Left ventricle myocardium inferior (tissue), 1 donor: ENCODE data around the gene TSHZ2. TPM values are rescaled to one million over a fixed set of nuclear protein-coding genes. Genes with fewer than 3 reads are reported as not detected.

Experiments used
- DNase-seq: peaks from one replicate; pipeline ENCODE4 v3.0.0-alpha.2; 2020
- H3K27ac ChIP-seq: fragments of 200-600 bp; replicated peaks from 2 replicates; pipeline ENCODE4 v1.8.0; 2021
- H3K27me3 ChIP-seq: fragments of 200-600 bp; 2 replicates; pipeline ENCODE4 v1.8.0; 2021; ENCODE audit warnings: low read depth
- H3K36me3 ChIP-seq: fragments of 200-600 bp; 2 replicates; pipeline ENCODE4 v1.8.0; 2021
- H3K4me1 ChIP-seq: fragments of 200-600 bp; 2 replicates; pipeline ENCODE4 v1.8.0; 2021
- H3K4me3 ChIP-seq: fragments of 200-600 bp; 2 replicates; pipeline ENCODE4 v1.8.0; 2021; ENCODE audit warnings: mild to moderate bottlenecking, moderate library complexity
- H3K9me3 ChIP-seq: fragments of 200-600 bp; replicated peaks from 2 replicates; pipeline ENCODE4 v1.8.0; 2021
- intact Hi-C: fragments of 100-400 bp; cut with micrococcal nuclease; formaldehyde crosslinking; loops from one replicate; pipeline ENCODE4 v1.11.0; 2022
- total RNA-seq: library from RNA; stranded (reverse); fragmentation: NEBNext Ultra II Directional; extraction: Animal tissue kit (Norgen Biotek cat#: 25700); gene quantifications from one replicate; pipeline ENCODE4 v1.2.1, GENCODE V29; 2021
- TF ChIP-seq, protein P1 (sequence below): fragments of 200-600 bp; IDR thresholded peaks from 2 replicates; pipeline ENCODE4 v1.8.0; 2021; ENCODE audit warnings: antibody characterized with exemption, mild to moderate bottlenecking, borderline replicate concordance
- donor health status: DM: no; HTN: yes; CAD: no; lungs with severe emphysema.

Gene TSHZ2
- total RNA-seq, 1 donor from 2014 or later: 3.1 TPM

GRCh38 chr20:53493311-53493857 is 521.2 kb downstream of the TSHZ2 start:
- Histone ChIP-seq H3K36me3 (no peaks in the 10 kb centered on the region), H3K4me3 (no peak overlapping the region), H3K4me1 (peaks cover 3% of the 10 kb centered on the region), H3K27me3 (no peaks in the 10 kb centered on the region), H3K27ac (no peak overlapping the region), H3K9me3 (peaks cover 6% of the 10 kb centered on the region)
- intact Hi-C loops: no loop called here
- TF ChIP-seq, protein P1, sequence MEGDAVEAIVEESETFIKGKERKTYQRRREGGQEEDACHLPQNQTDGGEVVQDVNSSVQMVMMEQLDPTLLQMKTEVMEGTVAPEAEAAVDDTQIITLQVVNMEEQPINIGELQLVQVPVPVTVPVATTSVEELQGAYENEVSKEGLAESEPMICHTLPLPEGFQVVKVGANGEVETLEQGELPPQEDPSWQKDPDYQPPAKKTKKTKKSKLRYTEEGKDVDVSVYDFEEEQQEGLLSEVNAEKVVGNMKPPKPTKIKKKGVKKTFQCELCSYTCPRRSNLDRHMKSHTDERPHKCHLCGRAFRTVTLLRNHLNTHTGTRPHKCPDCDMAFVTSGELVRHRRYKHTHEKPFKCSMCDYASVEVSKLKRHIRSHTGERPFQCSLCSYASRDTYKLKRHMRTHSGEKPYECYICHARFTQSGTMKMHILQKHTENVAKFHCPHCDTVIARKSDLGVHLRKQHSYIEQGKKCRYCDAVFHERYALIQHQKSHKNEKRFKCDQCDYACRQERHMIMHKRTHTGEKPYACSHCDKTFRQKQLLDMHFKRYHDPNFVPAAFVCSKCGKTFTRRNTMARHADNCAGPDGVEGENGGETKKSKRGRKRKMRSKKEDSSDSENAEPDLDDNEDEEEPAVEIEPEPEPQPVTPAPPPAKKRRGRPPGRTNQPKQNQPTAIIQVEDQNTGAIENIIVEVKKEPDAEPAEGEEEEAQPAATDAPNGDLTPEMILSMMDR: peak; percentile 45
- DNase-seq: no peak

- intact Hi-C loops: no loop called here
- TF ChIP-seq, protein P1: no peak
- DNase-seq: no peak
- peaks cover 6% of the 10 kb centered on the region for H3K9me3 ChIP-seq
- peaks cover 3% of the 10 kb centered on the region for H3K4me1 ChIP-seq
- H3K27me3 ChIP-seq: no peaks in the 10 kb centered on the region
- no peak overlapping the region for H3K4me3 ChIP-seq
- no peak overlapping the region for H3K27ac ChIP-seq
- no peaks in the 10 kb centered on the region for H3K36me3 ChIP-seq
These were observed 522.6 kb downstream of the TSHZ2 start for GRCh38 chr20:53494753-53495152.

DNA sequence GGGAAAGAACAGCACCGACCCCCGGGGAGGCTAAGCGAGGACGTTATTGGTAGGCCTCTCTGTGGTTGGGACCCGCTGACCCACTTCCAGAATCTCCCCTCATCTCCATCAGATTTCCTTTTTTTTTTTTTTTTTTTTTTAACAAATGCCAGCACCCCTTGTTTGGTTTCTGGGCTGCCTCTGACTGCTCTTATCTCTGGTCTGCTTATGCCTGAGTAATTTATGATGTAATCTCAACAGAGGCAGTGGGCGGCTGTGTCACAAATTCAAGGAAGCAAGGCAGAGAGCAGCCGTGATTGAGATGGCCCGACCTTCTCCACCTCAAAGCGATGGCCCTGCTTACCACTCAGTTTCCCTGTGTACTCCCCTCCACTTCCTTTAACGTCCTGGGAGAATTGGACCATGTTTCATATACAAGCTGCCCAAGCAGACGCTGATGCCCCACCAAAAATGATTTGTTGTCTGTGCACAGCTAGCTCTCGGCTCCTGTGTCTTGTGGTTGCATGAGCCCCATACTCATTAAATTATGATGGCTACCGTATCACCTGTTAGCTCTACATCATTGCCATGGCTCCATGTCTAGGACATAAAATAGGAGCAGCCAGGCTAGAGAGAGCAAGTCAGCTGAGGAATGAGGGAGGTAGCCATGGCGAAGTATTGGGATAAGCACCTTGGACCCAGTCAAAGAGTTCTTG is 523.4 kb downstream of the TSHZ2 start:
- TF ChIP-seq, protein P1: no peak
- Histone ChIP-seq H3K36me3 (no peaks in the 10 kb centered on the region), H3K9me3 (peaks cover 7% of the 10 kb centered on the region), H3K27ac (no peak overlapping the region), H3K27me3 (no peaks in the 10 kb centered on the region), H3K4me3 (no peak overlapping the region), H3K4me1 (peaks cover 3% of the 10 kb centered on the region)
- DNase-seq: no peak
- intact Hi-C loops: no loop called here

GRCh38 chr20:53497246-53497645 is 525.1 kb downstream of the TSHZ2 start:
- Histone ChIP-seq H3K27me3 (no peaks in the 10 kb centered on the region), H3K4me3 (no peak overlapping the region), H3K27ac (no peak overlapping the region), H3K36me3 (no peaks in the 10 kb centered on the region), H3K9me3 (peaks cover 12% of the 10 kb centered on the region), H3K4me1 (peaks cover 3% of the 10 kb centered on the region)
- intact Hi-C loops: no loop called here
- DNase-seq: no peak
- TF ChIP-seq, protein P1: no peak

GRCh38 chr20:53498341-53498740 is 526.2 kb downstream of the TSHZ2 start:
- H3K36me3 ChIP-seq: no peaks in the 10 kb centered on the region

More at GRCh38 chr20:53498341-53498740, 526.2 kb downstream of the TSHZ2 start:
- no peak overlapping the region for H3K4me3 ChIP-seq
- DNase-seq: no peak
- TF ChIP-seq, protein P1: no peak
- no peak overlapping the region for H3K27ac ChIP-seq
- H3K9me3 ChIP-seq: peaks cover 12% of the 10 kb centered on the region
- peaks cover under 1% of the 10 kb centered on the region for H3K4me1 ChIP-seq
- no peaks in the 10 kb centered on the region for H3K27me3 ChIP-seq
- intact Hi-C loops: no loop called here
